OCI-LY1 (cell line): ENCODE measurements around the gene BAG3.

Source experiments
- EZH2 ChIP-seq: fragments of 200-600 bp; sonication (generic), shearing (Covaris generic); IDR thresholded peaks from 2 replicates; pipeline ENCODE4 v1.8.0; 2017; ENCODE audit warnings: borderline replicate concordance, mixed run types, mild to moderate bottlenecking, antibody characterized with exemption, low read length, moderate library complexity, mixed read lengths
- TF ChIP-seq, protein P1 (sequence below): fragments of 200-600 bp; sonication (generic), shearing (Covaris generic); IDR thresholded peaks from 2 replicates; pipeline ENCODE4 v1.5.1; 2017; ENCODE audit warnings: mild to moderate bottlenecking, antibody characterized with exemption, low read length, moderate library complexity, mixed read lengths

DNA sequence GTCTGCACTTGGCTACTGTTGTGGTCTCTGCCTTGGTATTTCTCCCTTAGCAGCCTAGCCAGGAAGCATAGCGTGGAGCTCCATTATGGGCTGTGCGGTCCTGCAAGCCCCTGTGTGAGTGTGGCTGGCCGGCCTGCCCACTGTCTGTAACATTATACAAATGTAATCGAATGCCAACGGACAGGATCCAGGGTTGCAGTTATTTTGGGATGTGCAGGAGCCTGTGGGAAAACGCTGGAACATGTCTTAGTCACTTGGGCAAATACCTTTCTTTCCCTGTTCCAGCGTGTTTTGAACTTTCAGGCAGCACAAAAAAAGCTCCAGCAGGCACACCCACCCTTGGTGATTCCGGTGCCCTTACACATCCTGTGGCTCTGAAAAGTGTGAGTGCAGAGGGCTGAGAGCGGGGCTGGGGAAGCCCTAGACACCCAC, 29.5 kb downstream of the BAG3 start:
- TF ChIP-seq, protein P1, sequence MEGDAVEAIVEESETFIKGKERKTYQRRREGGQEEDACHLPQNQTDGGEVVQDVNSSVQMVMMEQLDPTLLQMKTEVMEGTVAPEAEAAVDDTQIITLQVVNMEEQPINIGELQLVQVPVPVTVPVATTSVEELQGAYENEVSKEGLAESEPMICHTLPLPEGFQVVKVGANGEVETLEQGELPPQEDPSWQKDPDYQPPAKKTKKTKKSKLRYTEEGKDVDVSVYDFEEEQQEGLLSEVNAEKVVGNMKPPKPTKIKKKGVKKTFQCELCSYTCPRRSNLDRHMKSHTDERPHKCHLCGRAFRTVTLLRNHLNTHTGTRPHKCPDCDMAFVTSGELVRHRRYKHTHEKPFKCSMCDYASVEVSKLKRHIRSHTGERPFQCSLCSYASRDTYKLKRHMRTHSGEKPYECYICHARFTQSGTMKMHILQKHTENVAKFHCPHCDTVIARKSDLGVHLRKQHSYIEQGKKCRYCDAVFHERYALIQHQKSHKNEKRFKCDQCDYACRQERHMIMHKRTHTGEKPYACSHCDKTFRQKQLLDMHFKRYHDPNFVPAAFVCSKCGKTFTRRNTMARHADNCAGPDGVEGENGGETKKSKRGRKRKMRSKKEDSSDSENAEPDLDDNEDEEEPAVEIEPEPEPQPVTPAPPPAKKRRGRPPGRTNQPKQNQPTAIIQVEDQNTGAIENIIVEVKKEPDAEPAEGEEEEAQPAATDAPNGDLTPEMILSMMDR: no peak
- no peak for TF ChIP-seq EZH2
